Germinal center (tissue), 1 donor: ENCODE data around the gene UBE2Z.

Source experiments
- DNase-seq: peaks from one replicate; pipeline ENCODE4 v3.0.0; 2012; ENCODE audit warnings: mixed read lengths, low spot score

UBE2Z gene

GRCh38 chr17:48960834-48961515, 52.8 kb downstream of the UBE2Z start:
- DNase-seq, result no peak

- DNase-seq, result no peak
Observed at GRCh38 chr17:48961516-48962233, 53.5 kb downstream of the UBE2Z start.

GRCh38 chr17:48970224-48970623, 62.0 kb downstream of the UBE2Z start:
- no peak for DNase-seq

GRCh38 chr17:48970865-48971687, 62.9 kb downstream of the UBE2Z start:
- no peak for DNase-seq

- no peak for DNase-seq
Observed at GRCh38 chr17:48972749-48973097, 64.5 kb downstream of the UBE2Z start.

GRCh38 chr17:48973806-48974205, 65.6 kb downstream of the UBE2Z start:
- DNase-seq, result no peak
